Stimulated activated CD8-positive, alpha-beta memory T cell treated with anti-CD3 and anti-CD28 coated beads, Interleukin-7, amount 100 ng/mL, for 1 hour (primary cell): Measurements from ENCODE around the gene SASS6.

Experiments
- DNase-seq, 2 donors: peaks; one replicate each; pipeline ENCODE4 v3.0.0-alpha.2; 2020; ENCODE audit warnings: low read depth in 2 of 2

The SASS6 gene

DNA sequence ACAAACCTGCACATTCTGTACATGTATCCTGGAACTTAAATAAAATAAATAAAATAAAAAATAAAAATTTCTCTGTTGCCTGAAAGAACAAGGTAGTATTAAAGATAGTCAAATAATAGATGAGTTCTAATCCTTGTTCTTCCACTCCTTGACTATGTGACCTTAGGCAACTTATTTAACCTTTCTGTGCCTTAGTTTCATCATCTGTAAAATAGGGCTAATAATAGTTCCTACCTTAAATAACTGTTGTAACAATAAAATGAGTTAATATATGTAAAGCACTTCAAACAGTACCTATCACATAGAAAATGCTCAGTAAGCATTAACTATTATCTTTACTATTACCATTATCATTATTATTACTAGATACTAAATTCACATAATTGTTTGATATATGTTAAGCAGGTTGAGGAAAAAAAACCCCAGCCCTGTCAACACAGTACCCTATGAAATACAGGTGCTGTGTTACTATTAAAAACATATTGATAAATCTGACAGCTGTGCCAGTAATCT is 23.1 kb downstream of the SASS6 start:
- no peak for DNase-seq

GRCh38 chr1:100107696-100108095 is 25.0 kb downstream of the SASS6 start:
- DNase-seq, result no peak

DNA sequence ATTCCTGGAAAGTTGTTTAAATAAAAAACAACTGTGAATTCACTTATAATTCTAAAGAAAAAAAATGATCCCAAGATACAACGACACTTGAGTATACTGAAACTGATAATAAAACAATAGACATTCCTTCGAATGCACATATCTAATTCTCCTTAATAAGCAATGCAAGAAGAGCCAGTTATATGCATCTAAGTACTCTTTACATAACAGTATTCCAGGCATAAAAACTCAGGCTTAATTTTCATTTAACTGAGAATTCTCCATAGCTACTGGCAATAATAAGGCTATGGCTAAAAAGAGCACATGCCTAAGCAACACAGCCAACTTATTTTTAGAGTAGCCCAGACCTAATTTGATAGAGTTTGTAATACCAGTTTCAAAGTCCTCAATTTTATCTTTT is 31.2 kb downstream of the SASS6 start:
- DNase-seq, result no peak

GRCh38 chr1:100100202-100100601 is 32.5 kb downstream of the SASS6 start:
- no peak for DNase-seq

GRCh38 chr1:100090471-100090870 is 42.3 kb downstream of the SASS6 start:
- DNase-seq, result no peak

- DNase-seq, result no peak
Observed at GRCh38 chr1:100089082-100089481, 43.6 kb downstream of the SASS6 start.

DNA sequence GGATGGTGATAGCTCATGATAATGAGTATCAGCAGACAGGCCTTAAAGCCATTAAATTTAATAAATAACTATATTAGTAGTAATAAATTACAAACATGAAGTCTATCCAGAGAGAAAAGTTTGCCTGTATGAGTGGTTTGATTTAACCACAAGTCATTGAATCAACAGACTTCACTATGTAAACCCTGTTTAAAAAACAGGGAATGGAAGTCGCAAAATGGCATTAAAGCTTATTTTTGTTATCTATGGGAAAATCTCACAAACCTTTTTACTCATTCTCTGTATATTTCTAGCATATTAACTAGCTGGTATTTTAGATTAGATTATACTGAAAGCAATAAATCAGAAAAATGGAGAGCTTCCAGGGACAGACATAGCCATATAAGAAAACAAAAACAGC is 45.3 kb downstream of the SASS6 start:
- no peak for DNase-seq

DNA sequence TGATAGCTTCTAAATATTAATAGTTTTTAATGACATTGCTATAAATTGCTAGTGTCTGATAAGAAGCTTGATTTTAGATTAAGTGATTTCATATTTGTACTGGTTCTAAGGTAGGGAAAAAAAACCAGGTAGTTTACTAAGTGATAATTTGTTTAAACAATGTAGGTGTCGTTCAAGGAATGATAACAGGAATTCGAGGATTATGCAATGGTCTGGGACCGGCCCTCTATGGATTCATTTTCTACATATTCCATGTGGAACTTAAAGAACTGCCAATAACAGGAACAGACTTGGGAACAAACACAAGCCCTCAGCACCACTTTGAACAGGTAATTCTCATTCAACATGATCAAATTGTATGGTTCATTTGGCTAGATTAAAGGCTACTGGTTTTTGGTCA is 52.4 kb downstream of the SASS6 start:
- DNase-seq, result no peak

DNA sequence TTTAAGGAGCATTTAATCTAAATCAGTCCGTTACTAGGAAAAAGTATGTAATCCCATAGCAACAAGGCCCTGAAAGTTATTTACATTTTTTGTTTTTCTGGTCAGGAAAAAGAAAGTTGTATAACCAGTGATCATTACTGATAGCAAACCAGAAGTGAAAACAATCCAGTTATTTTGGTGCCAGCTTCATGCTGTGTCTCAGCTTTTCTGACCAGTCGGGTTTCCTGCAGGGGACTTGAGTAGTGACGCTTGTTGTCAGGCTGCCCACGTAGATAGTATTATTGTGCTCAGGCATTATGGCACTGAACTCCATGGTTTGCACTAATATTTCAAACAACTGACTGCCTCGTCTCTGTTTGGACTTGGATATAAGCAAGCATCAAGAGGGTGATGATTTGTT is 55.2 kb downstream of the SASS6 start:
- DNase-seq, result no peak

GRCh38 chr1:100076744-100077143 is 56.0 kb downstream of the SASS6 start:
- DNase-seq, result no peak

GRCh38 chr1:100076319-100076718 is 56.4 kb downstream of the SASS6 start:
- no peak for DNase-seq

DNA sequence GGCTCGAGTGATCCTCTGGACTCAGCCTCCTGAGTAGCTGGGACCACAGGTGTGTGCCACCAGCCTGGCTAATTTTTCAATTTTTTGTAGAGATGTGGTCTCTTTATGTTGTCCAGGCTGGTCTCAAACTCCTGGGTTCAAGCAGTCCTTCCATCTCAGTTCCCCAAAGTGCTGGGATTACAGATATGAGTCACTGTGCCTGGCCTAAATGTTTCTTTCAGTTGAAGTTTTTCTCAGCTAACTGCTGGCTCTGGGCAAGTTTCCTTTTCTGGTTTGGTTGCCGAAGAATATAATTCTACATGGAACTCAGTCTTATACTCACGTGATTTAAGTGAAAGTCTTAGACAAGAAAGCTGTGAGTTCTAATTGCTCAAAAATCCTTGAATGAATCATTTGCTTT is 57.0 kb downstream of the SASS6 start:
- DNase-seq, result no peak

DNA sequence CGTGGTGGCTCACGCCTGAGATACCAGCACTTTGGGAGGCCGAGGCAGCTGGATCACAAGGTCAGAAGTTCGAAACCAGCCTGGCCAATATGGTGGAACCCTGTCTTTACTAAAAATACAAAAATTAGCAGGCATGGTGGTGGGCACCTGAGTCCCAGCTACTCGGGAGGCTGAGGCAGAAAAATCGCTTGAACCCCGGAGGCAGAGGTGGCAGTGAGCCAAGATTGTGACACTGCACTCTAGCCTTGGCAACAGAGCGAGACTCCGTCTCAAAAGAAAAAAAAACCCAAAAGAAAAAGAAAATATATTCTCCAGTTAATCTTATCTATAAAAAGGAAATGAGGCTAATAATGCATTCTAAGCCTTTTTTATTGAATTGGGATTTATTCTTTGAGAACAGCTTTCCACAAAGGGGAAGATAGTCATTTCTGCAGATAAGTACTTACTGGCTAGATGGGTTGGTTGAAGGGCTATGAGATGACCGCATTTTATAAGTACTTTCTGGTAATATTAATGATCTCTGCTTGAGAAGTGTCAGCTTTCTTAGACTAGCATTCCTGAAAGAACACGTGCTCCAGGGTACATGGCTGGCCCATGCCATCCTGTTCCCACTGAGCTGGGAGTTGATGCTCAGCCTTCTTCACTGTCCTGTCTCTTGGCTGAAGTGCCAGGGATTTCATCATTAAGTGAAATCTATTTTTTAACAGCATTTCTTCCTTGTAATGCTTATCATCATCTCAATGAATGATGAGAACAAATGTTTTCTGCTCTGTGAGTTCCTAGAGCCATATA is 57.9 kb downstream of the SASS6 start:
- no peak for DNase-seq

DNA sequence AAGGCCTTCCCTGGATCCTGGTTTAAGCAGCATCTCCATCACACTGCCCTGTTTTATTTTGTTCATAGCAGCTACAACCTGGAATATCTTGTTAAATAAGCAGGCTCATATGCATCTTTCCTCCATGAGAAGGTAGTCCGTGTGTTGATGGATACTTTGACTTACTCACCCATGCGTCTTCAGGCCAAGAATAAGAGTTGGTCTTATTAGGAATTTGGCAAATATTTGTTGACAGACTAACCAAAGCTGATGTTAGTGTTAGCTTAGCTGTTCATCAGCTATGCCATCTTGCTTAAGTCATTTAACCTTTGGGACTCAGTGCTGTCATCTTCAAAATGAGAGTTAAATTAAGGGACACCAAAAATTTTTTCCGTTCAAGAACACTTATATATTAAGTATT is 59.2 kb downstream of the SASS6 start:
- DNase-seq, result no peak

GRCh38 chr1:100070201-100070939 is 62.4 kb downstream of the SASS6 start:
- no peak for DNase-seq

DNA sequence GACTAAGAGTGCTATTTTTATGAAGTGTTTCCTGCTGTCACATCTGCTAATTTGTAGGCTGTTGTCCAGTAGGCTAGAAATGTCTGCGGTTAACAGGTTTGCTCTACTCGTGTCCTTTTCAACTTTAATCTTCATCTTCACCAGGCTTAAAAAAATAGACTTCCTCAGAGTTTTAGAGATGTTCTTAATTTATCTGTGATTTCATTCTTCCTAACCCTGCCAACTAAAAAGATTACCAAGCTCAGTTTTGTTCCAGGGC is 66.8 kb downstream of the SASS6 start:
- DNase-seq, result no peak

DNA sequence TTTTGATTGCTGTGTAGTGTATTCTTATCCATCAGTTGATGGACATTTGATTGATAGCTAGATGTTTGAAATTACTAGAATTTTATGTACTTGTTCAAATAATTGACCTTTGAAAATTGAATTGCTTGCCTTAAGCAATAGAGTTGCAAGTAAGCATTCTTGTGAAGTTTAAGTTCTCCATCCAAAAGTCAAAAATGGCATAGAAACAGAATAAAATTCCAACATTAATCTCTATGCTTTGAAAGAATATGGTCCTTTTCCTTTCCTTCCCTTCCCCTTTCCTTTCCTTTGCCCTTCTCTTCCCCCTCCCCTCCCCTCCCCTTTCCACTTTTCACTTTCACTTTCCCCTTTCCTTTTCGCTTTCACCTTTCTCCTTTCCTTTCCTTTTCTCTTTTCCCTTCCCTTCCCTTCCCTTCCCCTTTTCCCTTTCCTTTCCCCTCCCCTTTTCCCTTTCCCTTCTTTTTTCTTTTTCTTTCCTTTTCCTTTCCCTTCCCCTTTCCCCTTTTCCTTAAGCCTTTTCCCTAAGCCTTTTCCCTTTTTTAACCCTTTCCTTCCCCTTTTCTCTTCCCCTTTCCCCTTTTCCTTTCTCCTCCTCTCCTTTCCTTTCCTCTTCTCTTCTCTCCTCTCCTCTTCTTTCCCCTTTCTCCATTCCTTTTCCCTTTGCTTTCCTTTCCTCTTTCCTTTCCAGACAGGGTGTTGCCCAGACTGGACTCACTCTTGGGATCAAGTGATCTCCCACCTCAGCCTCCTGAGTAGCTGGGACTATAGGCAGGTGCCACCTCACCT is 67.4 kb downstream of the SASS6 start:
- no peak for DNase-seq

DNA sequence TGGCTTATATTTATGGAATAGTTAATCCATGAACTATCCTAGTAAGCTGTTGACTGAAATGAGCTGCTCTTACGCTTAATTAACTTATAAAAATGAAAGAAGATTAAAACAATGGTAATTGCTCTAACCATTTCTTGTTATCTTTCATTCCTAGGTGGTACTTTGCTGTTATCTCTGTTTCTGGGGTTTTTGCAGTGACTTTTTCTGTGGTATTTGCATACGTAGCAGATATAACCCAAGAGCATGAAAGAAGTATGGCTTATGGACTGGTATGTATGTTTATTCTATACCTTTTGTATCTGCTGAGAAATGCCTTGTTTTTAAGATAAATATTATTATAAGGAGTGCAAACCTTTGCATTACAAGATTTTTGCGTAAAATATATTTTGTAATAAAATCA is 71.0 kb downstream of the SASS6 start:
- DNase-seq, result no peak

- DNase-seq, result no peak
Observed at GRCh38 chr1:100053727-100054126, 79.0 kb downstream of the SASS6 start.

DNA sequence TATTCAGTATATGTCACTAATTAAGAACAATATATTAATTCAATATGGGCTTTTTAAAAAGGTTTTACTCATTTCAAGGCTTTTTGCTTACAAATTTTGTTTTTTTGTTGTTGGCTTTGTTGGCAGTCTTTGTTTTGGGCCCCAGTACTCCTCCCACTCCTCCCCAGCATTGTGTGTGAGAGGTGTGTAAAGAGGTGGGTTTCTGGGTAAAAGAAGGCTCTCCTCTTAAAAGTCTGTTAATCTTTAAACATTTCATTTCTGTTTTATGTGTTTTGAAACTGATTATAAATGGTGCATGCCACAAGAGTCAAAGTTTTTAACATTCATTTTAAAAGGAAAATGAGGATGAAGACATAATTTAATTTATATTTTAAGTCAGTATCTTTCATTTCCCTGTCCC is 79.6 kb downstream of the SASS6 start:
- DNase-seq, result no peak

DNA sequence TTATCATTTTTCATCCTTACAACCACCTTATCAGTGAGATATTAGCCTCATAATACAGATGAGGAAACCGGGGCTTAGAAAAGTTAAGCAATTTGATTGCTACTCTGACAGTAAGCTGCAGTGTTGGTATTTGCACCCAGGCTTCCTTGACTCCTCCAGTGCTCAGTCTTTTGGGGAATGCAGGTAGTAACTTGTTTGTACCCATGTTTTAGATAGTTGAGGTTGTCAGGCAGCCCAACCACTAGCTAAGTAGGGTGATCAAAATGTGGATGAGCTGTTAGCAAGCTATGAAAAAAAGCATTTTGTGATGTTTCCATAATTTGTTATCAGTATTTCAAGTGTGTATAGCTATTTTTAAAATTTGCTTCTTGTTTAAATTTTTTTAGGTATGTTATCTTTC is 80.8 kb downstream of the SASS6 start:
- no peak for DNase-seq

DNA sequence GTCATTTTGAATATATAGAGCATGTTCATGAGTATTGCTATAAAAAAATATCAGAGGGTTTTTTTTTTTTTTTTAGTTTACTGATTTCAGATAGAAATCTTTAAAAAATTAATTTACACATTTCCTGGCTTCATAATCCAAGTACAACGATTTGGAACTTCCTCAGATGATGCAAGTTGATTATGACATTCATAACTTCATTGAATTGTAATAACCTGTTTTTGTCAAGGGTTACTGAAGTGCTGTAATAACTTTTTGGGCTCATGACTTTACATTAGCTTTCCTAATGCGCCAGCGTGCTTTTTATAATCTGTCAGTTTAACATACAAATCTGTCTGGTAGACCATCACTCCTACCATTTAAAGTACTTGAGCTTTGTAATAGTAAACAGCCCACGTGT is 81.3 kb downstream of the SASS6 start:
- DNase-seq, result no peak

- DNase-seq, result no peak
Observed at GRCh38 chr1:100050139-100050538, 82.6 kb downstream of the SASS6 start.
